OCI-LY1 (cell line): ENCODE data around the gene SIK3.

ENCODE experiments used
- EZH2 ChIP-seq: fragments of 200-600 bp; sonication (generic), shearing (Covaris generic); IDR thresholded peaks from 2 replicates; pipeline ENCODE4 v1.8.0; 2017; ENCODE audit warnings: borderline replicate concordance, mixed run types, mild to moderate bottlenecking, antibody characterized with exemption, low read length, moderate library complexity, mixed read lengths
- TF ChIP-seq, protein P1 (sequence below): fragments of 200-600 bp; sonication (generic), shearing (Covaris generic); IDR thresholded peaks from 2 replicates; pipeline ENCODE4 v1.5.1; 2017; ENCODE audit warnings: mild to moderate bottlenecking, antibody characterized with exemption, low read length, moderate library complexity, mixed read lengths

DNA sequence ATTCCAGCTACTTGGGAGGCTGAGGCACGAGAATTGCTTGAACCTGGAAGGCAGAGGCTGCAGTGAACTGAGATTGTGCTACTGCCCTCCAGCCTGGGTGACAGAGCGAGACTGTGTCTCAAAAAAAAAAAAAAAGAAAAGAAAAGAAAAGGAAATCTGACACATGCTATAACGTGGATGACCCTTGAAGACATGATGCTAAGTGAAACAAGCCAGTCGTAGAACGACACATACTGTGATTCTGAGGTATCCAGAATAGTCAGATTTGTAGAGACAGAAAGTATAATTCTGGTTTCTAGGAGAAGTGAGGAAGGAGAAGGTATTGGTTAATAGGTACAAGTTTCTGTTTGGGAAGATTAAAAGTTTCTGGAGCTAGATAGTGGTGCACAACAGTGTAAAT, 299.9 kb downstream of the SIK3 start:
- TF ChIP-seq, protein P1, sequence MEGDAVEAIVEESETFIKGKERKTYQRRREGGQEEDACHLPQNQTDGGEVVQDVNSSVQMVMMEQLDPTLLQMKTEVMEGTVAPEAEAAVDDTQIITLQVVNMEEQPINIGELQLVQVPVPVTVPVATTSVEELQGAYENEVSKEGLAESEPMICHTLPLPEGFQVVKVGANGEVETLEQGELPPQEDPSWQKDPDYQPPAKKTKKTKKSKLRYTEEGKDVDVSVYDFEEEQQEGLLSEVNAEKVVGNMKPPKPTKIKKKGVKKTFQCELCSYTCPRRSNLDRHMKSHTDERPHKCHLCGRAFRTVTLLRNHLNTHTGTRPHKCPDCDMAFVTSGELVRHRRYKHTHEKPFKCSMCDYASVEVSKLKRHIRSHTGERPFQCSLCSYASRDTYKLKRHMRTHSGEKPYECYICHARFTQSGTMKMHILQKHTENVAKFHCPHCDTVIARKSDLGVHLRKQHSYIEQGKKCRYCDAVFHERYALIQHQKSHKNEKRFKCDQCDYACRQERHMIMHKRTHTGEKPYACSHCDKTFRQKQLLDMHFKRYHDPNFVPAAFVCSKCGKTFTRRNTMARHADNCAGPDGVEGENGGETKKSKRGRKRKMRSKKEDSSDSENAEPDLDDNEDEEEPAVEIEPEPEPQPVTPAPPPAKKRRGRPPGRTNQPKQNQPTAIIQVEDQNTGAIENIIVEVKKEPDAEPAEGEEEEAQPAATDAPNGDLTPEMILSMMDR: no peak
- no peak for TF ChIP-seq EZH2
